Neutrophil (primary cell): ENCODE measurements around the gene AMPD2.

Experiments used
- H3K27ac ChIP-seq: fragments of 200-600 bp; sonication (generic); 2 replicates; pipeline ENCODE4 v1.5.1; 2016; ENCODE audit warnings: mild to moderate bottlenecking, moderate library complexity
- H3K27me3 ChIP-seq: fragments of 200-600 bp; sonication (generic); 2 replicates; pipeline ENCODE4 v1.6.0; 2016; ENCODE audit warnings: mild to moderate bottlenecking
- H3K36me3 ChIP-seq: fragments of 200-600 bp; sonication (generic); 2 replicates; pipeline ENCODE4 v1.5.1; 2017
- H3K4me1 ChIP-seq, 2 experiments: fragments of 200-600 bp in 1 of 2; sonication (generic) in 1 of 2; 1 replicate in 1 of 2; 2 replicates in 1 of 2; pipeline versions ENCODE4 v1.5.1 to v1.6.1; 2013 to 2016; ENCODE audit warnings: low read depth in 1 of 2, low read length in 1 of 2, mild to moderate bottlenecking in 1 of 2, moderate library complexity in 1 of 2; ENCODE audit not compliant: control insufficient read depth in 1 of 2, insufficient read depth in 1 of 2
- H3K4me3 ChIP-seq, 2 experiments: fragments of 200-600 bp in 1 of 2; sonication (generic) in 1 of 2; 1 replicate in 1 of 2; 2 replicates in 1 of 2; pipeline ENCODE4 v1.5.1; 2013 to 2016; ENCODE audit warnings: low read depth in 1 of 2, low read length in 1 of 2, mild to moderate bottlenecking in 1 of 2, moderate library complexity in 1 of 2
- H3K9me3 ChIP-seq: fragments of 200-600 bp; sonication (generic); 2 replicates; pipeline ENCODE4 v1.5.1; 2016
- TF ChIP-seq, protein P1 (sequence below): fragments of 200-600 bp; sonication (generic); IDR thresholded peaks from 2 replicates; pipeline ENCODE4 v1.5.1; 2016; ENCODE audit warnings: antibody characterized with exemption

Gene AMPD2

DNA sequence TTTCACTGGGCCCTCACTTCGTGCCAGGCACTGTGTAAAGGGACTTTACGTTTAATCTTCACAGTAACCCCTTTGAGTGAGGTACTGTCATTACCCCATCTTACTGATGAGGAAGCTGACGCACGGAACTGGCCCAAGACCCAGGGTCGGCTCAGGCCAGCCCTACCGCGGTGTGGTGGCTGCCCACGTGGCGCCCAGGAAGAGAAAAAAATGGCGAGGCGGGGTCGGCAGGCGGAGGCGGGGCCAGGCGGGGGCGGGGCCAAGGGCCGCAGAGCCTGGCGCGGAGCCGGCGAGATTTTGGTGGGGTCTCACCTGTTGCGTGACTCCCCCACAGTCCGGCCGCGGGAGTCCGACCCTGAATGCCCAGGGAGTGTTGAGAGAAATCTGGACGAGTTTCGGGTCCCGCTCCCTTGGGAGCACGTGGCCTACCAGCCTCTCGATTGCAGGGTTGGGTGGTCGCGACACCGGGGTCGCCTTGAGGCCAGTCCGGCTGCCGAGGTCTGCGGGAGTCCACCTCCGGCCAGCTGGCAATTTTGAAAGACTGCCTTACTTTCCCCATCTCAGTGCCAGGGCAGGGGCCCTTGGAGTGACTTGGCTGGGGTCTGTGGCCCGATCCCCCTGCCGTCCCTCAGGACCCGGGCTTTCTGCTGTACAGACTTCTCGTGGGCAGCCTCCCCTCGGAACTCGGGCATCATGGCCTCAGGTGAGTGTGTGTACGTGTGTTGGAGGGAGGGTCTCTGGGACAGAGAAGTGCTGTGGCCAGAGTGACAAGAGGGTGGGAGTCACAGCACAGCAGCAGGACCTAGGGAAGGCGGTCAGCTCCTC, at the start of gene AMPD2, which contains the start of gene GNAT2:
TSS of gene AMPD2 (plus strand) at position 262 of the 825 bp plus-strand sequence. CDS start 1,339 bp downstream, outside the sequence.
TSS of gene GNAT2 (minus strand) at position 41 of the 825 bp plus-strand sequence. CDS start 6,746 bp downstream, outside the sequence.
- no peaks in the 10 kb centered on the region for H3K27me3 ChIP-seq
- H3K4me1 ChIP-seq = peaks cover 82 to 88% of the 10 kb centered on the region in 2 experiments
- H3K4me3 ChIP-seq = peak within 1 kb of the TSS; percentile 92 to 98

GRCh38 chr1:109570414-109570813, 49.2 kb upstream of the AMPD2 start:
- H3K27me3 ChIP-seq = no peaks in the 10 kb centered on the region
- H3K36me3 ChIP-seq = no peaks in the 10 kb centered on the region
- no peaks in the 10 kb centered on the region for H3K9me3 ChIP-seq
- peak overlapping the region in 1 of 2 experiments; percentile 15 for H3K4me3 ChIP-seq
- TF ChIP-seq, protein P1, sequence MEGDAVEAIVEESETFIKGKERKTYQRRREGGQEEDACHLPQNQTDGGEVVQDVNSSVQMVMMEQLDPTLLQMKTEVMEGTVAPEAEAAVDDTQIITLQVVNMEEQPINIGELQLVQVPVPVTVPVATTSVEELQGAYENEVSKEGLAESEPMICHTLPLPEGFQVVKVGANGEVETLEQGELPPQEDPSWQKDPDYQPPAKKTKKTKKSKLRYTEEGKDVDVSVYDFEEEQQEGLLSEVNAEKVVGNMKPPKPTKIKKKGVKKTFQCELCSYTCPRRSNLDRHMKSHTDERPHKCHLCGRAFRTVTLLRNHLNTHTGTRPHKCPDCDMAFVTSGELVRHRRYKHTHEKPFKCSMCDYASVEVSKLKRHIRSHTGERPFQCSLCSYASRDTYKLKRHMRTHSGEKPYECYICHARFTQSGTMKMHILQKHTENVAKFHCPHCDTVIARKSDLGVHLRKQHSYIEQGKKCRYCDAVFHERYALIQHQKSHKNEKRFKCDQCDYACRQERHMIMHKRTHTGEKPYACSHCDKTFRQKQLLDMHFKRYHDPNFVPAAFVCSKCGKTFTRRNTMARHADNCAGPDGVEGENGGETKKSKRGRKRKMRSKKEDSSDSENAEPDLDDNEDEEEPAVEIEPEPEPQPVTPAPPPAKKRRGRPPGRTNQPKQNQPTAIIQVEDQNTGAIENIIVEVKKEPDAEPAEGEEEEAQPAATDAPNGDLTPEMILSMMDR = no peak
- peak overlapping the region; percentile 78 for H3K27ac ChIP-seq
- H3K4me1 ChIP-seq = peaks cover 77 to 91% of the 10 kb centered on the region in 2 experiments

More for the DNA sequence above, at the start of gene AMPD2, which contains the start of gene GNAT2:
- TF ChIP-seq, protein P1 = peak; percentile 31
- Histone ChIP-seq H3K9me3 (no peaks in the 10 kb centered on the region), H3K36me3 (peaks cover 2% of the 10 kb centered on the region), H3K27ac (peak within 1 kb of the TSS; percentile 97)

DNA sequence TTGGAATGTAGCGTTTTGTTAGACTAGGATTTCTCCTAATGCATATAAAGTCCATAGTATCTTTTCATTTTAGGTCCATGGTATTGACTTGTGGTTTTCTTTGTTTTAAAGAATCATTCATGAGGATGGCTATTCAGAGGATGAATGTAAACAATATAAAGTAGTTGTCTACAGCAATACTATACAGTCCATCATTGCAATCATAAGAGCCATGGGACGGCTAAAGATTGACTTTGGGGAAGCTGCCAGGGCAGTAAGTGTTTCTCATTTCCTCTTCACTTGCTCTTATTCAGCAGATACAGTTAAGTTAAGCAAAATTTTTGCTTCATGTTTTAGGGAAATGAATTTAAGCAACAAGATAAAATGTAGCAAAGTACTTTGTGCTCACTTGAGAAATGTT, 45.9 kb upstream of the AMPD2 start:
- H3K4me1 ChIP-seq = peaks cover 65% of the 10 kb centered on the region in 2 experiments
- no peaks in the 10 kb centered on the region for H3K9me3 ChIP-seq
- H3K4me3 ChIP-seq = peak overlapping the region in 1 of 2 experiments; percentile 33
- peak overlapping the region; percentile 78 for H3K27ac ChIP-seq
- peaks cover 15% of the 10 kb centered on the region for H3K36me3 ChIP-seq
- TF ChIP-seq, protein P1 = no peak
- no peaks in the 10 kb centered on the region for H3K27me3 ChIP-seq

DNA sequence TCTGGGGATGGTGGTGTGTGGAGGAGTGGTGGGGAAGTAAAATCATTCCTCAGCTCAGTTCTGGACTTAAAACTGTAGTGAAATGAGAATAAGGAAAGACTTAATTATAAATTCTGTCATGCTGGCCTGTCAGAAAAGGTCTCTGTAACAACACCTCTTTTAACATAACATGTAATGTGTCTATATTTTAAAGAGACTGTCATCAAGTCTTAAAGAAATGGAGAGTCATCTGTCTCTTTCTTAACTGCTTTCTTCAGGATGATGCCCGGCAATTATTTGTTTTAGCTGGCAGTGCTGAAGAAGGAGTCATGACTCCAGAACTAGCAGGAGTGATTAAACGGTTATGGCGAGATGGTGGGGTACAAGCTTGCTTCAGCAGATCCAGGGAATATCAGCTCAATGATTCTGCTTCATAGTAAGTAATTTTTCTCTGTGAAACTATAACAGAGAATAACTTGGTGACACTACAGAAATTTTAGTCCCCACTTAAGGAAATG, 40.6 kb upstream of the AMPD2 start:
- TF ChIP-seq, protein P1 = no peak
- Histone ChIP-seq H3K9me3 (no peaks in the 10 kb centered on the region), H3K27ac (peak overlapping the region; percentile 13), H3K4me1 (peaks cover 15 to 17% of the 10 kb centered on the region in 2 experiments), H3K4me3 (no peak overlapping the region), H3K27me3 (no peaks in the 10 kb centered on the region), H3K36me3 (peaks cover 67% of the 10 kb centered on the region)

DNA sequence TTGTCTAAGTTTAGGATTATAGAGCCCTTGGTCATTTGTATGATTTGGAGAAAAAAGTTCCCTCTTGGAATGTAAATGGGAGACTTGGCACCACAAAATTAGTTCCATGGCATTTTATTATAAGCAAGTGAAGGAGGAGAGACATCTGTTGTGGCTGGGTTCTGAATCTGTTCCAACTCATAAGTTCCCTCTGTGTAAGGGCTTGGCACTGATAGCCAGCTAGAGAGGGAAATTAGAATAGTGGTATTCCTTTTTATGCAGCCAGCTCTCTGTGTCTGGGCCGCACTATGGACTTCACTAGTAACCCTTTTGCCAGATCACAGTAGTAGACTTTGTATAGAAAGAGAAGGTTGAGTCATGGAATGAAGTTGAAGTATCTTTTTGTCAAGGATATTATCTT, 40.1 kb upstream of the AMPD2 start:
- Histone ChIP-seq H3K4me3 (no peak overlapping the region), H3K4me1 (peaks cover 15 to 17% of the 10 kb centered on the region in 2 experiments), H3K36me3 (peaks cover 72% of the 10 kb centered on the region), H3K27ac (peak overlapping the region; percentile 13), H3K27me3 (no peaks in the 10 kb centered on the region), H3K9me3 (no peaks in the 10 kb centered on the region)
- TF ChIP-seq, protein P1 = no peak
